ENCODE measurements around the gene FIG4.
"Not testable (repeated sequence)": the region's sequence is repeated elsewhere in the genome, so short reads cannot be mapped to it uniquely, and the experiment has no call there.

The FIG4 gene

DNA sequence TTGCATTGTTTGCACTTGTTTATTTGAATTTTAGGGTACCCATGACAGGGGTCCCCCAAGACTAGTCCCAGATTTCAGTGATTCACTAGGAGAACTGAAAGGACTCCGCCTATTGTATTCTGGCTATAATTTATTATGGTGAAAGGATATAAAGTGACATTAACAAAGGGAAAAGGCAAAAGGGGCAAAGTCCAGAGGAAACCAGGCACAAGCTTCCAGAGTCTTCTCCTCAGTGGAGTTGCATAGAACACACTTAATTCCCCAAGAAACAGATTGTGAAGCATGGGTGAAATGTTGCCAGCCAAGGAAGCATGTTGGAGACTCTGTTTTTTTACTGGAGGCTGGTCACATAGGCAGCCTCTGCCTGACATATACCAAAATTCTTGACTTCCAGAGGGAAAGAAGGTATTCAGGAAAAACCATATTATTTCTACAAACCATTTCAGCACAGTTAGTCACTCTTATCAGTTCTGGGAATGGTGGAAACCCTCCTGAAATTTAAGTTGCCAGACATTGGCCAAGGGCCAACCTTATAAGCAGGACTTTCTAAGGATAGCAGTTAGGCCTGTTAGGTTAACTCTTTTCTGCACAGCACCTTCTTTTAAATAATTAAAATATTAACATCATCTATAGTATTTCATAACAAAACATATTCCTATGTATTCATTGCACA, 71.8 kb downstream of the FIG4 start:
- DNase-seq = no peak

DNA sequence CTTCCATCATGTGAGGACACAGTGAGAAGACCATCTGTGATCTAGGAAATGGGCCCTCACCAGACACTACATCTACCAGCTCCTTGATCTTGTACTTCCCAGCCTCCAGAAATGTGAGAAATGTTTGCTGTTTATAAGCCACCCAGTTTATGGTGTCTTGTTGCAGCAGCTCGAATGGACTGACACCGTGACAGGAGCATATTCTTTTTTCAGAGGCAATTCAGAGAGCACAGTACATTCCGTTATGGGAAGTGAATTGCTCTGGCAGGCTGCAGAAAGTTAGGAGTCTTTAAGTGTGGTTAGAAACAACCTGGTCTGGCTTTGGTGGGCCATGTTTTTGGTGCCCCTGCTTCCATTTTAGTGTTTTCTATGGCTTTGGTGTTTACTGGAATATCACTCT, 75.1 kb downstream of the FIG4 start:
- DNase-seq = no peak

DNA sequence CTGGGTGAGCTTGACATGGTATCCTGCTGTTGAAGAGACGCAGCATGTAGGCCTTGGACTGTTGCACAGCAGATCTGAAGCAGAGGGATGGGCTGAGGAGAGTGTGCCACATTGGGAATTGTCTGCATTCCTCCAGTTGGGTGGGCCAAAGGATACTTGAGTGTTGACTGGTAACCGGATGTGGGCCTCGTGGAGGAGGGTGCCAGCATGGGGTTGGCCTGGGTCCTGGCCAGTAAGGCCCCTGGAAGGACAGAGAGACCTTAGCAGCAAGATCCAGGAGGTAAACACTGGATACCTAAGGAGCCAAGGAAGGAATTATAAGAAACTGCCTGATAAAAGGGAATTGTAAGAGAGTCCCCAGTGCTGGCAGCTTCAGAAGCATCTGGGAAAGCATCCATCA, 76.9 kb downstream of the FIG4 start:
- no peak for DNase-seq

GRCh38 chr6:109768485-109768884, 77.4 kb downstream of the FIG4 start:
- no peak for DNase-seq

GRCh38 chr6:109769213-109769612, 78.1 kb downstream of the FIG4 start:
- DNase-seq = no peak

DNA sequence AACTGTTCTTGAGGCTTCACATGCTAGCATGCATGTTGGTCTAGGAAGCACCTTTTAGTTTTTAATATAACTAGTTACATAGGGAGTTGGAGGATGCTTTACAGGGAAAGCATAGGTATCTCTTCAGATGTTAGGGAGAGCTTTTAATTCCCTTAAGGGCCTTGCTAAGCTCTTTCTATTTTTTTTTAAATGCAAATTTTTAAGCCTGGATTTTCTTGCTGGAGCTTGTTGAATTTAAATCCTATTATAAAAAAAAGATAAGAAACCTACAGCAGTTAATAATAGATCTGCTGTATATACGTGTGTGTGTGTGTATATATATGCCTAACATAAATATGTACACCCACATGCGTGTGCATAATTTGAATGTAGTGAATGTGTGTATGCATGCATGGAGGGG, 79.0 kb downstream of the FIG4 start:
- DNase-seq = no peak

- DNase-seq = no peak
Measured at GRCh38 chr6:109770779-109771178, 79.7 kb downstream of the FIG4 start.

GRCh38 chr6:109771939-109772755, 81.1 kb downstream of the FIG4 start:
- not testable (repeated sequence) for DNase-seq

GRCh38 chr6:109772883-109773431, 81.9 kb downstream of the FIG4 start:
- DNase-seq = no peak

DNA sequence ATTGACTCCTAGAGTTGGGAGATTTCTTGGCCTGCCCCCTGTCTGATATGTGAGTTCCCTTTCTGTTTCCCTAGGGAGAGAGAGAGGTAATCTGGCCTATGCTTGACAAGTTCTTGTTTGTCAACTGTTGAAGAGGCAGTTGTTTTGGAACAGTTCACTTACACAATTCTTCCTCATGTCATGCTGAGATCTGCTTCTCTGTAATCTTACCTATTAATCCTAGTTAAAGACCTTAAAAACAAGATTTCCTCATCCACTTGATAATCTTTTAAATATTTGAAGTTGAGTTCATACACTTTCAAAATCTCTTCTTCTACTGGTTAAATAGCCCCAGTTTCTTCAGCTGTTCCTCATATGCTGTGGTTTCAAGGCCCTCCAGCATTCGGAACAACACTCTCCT, 89.9 kb downstream of the FIG4 start:
- DNase-seq = no peak

DNA sequence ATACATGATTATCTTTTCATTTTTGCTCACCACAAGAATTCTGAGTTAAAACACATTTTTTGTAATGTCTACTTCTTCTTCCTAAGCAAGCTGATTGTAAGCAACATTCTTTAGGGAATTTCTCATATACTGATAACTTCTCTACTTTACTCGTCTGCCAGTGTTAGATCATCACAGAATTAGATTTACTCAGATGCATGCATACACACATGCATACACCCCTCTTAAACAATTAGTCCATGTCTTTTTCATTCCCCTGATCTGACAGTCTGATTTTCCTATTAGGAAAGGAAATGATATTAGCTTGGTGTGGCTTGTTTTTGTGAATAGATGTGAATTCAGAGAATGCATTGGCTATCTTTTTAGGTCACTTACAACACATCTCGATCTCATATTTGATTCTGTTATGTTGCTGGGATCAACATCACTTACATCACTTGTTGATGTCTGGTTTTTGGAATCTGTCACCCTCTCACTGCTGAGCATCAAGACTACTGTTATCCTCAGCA, 91.4 kb downstream of the FIG4 start:
- no peak for DNase-seq

GRCh38 chr6:109783250-109783986, 92.3 kb downstream of the FIG4 start:
- DNase-seq = no peak

DNA sequence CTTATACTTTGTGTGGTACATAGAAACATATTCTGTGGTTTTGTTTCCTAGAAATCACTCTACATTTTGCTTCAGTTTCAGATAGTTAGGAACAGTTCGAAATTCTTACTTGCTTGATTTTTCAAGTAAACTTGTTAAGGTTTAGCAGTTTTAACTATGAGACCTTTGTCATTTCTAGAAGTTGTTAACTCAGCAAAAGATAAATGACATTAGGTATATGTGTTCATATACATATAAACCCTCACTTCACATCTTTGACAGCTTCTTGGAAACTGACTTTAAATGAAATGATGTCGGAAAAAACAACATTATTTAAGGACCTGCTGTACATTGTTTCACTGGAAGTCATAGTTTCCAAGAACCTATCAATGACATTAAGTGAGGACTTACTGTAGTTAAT, 96.2 kb downstream of the FIG4 start:
- DNase-seq = no peak

GRCh38 chr6:109788687-109789086, 97.6 kb downstream of the FIG4 start:
- no peak for DNase-seq

- no peak for DNase-seq
Measured at GRCh38 chr6:109790131-109790530, 99.0 kb downstream of the FIG4 start.

DNA sequence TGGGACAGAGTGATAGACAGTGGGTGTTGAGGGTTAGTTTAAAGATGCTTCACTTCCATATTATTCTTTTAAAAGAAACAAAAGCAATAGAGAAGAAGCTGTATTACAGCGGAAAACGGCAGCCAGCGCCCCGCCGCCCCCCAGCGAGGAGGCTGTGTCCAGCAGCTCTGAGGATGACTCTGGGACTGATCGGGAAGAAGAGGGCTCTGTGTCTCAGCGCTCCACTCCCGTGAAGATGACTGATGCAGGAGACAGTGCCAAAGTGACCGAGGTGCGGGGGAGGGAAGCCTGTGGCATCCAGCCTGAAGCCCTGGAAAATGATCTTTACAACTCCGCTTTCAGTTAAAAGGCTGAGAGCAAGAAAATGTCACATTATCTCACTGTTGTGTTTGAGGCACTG, 100.2 kb downstream of the FIG4 start:
- no peak for DNase-seq

DNA sequence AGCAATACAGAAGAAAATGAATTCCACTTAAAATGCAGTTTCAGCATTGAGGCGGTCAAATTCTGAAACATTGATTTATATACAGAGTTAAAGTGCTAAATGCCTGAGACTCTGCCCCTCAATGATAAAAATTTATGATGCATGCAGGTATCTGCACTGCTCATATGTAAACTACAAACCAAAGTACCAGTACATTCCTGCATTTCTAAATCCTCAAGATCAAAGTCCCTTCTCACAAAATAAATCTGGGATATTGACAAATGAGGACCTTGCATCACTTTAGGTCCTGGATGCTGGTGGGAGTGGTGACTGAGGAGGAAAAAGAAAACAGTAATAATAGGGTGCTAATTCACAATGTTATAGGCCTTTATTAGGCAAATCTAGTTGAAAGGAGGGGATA, 101.9 kb downstream of the FIG4 start:
- no peak for DNase-seq

- DNase-seq = no peak
Measured at GRCh38 chr6:109793792-109794191, 102.7 kb downstream of the FIG4 start.

DNA sequence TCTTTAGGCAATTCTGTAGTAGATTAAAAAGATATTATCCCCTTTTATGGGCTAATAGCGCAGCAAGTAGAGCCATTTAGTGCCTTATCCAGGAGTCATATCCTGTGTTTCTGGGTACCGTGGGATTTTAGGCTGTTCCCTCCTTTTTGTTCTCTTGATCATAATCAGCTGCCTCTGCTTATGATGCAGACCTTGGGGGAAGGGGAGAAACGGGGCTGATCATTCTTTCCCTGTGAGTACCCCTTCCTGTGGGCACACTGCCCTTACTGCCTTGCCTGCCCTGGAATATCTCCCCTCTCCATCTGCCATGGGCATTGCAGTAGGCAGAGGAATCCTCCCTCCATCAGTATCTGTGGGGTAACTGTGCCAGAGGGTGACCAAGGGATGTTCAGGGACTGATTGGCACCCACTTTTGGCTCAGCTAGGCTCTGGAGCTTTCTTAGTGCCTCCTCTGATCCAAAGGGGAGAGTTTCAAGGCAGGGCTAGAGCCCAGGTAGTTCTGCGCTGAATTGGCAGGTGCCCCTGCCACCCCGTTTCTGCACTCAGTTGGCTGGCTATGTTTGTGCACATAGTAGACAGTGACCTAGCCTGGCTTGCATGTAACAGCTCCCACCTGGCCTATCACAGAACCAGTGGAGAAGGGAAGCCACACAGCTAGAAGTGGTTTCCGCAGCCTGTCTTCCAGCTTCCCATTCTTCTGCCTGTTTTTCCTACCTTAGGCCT, 103.3 kb downstream of the FIG4 start:
- DNase-seq = no peak

- no peak for DNase-seq
Measured at GRCh38 chr6:109795994-109796555, 105.0 kb downstream of the FIG4 start.

DNA sequence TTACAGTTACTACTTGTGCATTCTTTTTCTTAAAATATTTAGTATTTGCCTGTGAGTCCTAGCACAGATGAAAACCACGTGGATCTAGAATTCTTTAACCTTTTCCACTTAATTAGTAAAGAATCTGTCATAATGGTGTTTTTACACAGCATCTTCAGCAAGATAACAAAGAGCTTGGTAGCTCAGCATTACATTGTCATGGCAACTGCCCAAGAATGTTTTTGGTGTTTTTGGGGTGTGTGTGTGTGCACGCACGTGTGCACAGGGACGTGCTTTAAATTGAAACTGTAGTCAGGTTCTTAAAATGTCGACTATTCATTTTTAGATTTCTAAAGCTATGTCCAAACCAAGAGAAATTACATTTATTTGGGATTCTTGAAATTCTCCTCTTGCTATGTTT, 108.0 kb downstream of the FIG4 start:
- no peak for DNase-seq

GRCh38 chr6:109799664-109800063, 108.6 kb downstream of the FIG4 start:
- no peak for DNase-seq

Data from activated gamma-delta T cell treated with Interleukin-2 at 50 U/mL for 16 hours (primary cell).